Measurements from ENCODE around the gene OR52E6. TPM values are rescaled to one million over a fixed set of nuclear protein-coding genes. Genes with fewer than 3 reads are reported as not detected.

Gene OR52E6
- total RNA-seq, 6 experiments from 2014 or later, result not detected

DNA sequence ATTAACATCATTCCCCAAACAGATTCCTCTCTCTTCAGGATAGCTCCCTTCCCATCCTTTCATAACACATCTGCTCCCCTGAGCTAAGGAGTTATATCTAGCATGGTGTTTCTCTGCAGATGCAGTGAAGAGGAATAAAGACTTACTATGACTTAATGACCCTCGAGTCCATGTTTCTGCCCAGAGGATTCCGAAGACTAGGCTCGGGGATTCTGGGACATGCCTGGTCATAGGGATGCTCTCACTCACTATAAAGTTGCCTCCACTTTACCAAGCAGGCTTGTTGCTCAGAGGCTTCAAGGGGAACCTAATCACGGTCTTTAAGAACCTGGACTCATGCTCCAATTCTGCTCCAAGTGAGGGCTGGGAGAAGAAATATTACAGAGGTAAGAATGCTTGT is 38.6 kb upstream of the OR52E6 start, which contains the start of gene OR52E4:
TSS of gene OR52E4 (plus strand) at position 301 of the 400 bp plus-strand sequence. CDS start 3,664 bp downstream, outside the sequence.
- H3K27ac Mint-ChIP-seq, result no peak within 1 kb of the TSS
- no peak for DNase-seq
- H3K36me3 Mint-ChIP-seq (ENCODE audit: low read depth), result no peaks in the 10 kb centered on the region
- no peaks in the 10 kb centered on the region for H3K4me1 Mint-ChIP-seq (ENCODE audit: low read depth)
- H3K27me3 Mint-ChIP-seq (ENCODE audit: insufficient read depth), result peaks cover 2% of the 10 kb centered on the region; the same call in 1 of the 2 replicates
- H3K4me3 Mint-ChIP-seq, result no peak within 1 kb of the TSS
- TF ChIP-seq CTCF (IDR thresholded peaks at IDR 0.05), result no peak
- H3K9me3 Mint-ChIP-seq, result peaks cover 4% of the 10 kb centered on the region

- TF ChIP-seq CTCF (IDR thresholded peaks at IDR 0.05), result no peak
- Mint-ChIP-seq H3K27me3 (ENCODE audit: insufficient read depth) (no peaks in the 10 kb centered on the region; the same call in 1 of the 2 replicates), H3K9me3 (peaks cover 4% of the 10 kb centered on the region), H3K27ac (no peak overlapping the region), H3K36me3 (ENCODE audit: low read depth) (no peaks in the 10 kb centered on the region), H3K4me1 (ENCODE audit: low read depth) (no peaks in the 10 kb centered on the region), H3K4me3 (no peak overlapping the region)
- DNase-seq, result no peak
These were observed 36.9 kb upstream of the OR52E6 start for GRCh38 chr11:5878564-5878963.

DNA sequence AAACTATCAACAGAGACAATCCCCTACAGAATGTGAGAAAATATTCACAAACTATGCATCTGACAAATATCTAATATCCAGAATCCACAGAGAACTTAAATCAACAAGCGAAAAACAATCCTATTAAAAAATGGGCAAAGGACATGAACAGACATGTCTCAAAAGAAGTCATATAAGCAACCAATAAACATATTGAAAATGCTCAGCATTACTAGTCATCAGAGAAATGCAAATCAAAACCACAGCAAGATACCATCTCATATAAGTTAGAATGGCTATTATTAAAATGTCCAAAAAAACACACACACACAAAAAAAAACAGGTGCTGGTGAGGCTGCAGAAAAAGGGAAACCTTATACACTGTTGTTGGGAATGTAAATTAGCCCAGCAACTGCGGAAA is 24.1 kb upstream of the OR52E6 start:
- Mint-ChIP-seq H3K27ac (no peak overlapping the region), H3K27me3 (ENCODE audit: insufficient read depth) (no peaks in the 10 kb centered on the region), H3K36me3 (ENCODE audit: low read depth) (no peaks in the 10 kb centered on the region), H3K4me1 (ENCODE audit: low read depth) (no peaks in the 10 kb centered on the region), H3K4me3 (no peak overlapping the region), H3K9me3 (peaks cover 43% of the 10 kb centered on the region)
- no peak for DNase-seq
- no peak for TF ChIP-seq CTCF (IDR thresholded peaks at IDR 0.05)

- no peak for TF ChIP-seq CTCF (IDR thresholded peaks at IDR 0.05)
- no peak for DNase-seq
- Mint-ChIP-seq H3K27ac (no peak within 1 kb of the TSS), H3K9me3 (peaks cover 3% of the 10 kb centered on the region), H3K36me3 (ENCODE audit: low read depth) (no peaks in the 10 kb centered on the region), H3K4me3 (no peak within 1 kb of the TSS), H3K4me1 (ENCODE audit: low read depth) (no peaks in the 10 kb centered on the region), H3K27me3 (ENCODE audit: insufficient read depth) (no peaks in the 10 kb centered on the region; the same call in 1 of the 2 replicates)
These were observed 15.9 kb upstream of the OR52E6 start, which contains the start of gene OR52E8 for GRCh38 chr11:5857590-5857989. Gene OR52E8, minus strand, starts transcription at chr11:5857690. Its CDS starts 0 bp downstream, at chr11:5857690.

GRCh38 chr11:5851002-5851401 is 9.3 kb upstream of the OR52E6 start:
- no peaks in the 10 kb centered on the region for H3K36me3 Mint-ChIP-seq (ENCODE audit: low read depth)
- no peak for TF ChIP-seq CTCF (IDR thresholded peaks at IDR 0.05)
- peaks cover 10% of the 10 kb centered on the region for H3K9me3 Mint-ChIP-seq
- no peak overlapping the region for H3K4me3 Mint-ChIP-seq
- H3K4me1 Mint-ChIP-seq (ENCODE audit: low read depth), result no peaks in the 10 kb centered on the region
- H3K27ac Mint-ChIP-seq, result no peak overlapping the region
- H3K27me3 Mint-ChIP-seq (ENCODE audit: insufficient read depth), result no peaks in the 10 kb centered on the region
- DNase-seq, result no peak

- no peaks in the 10 kb centered on the region for H3K4me1 Mint-ChIP-seq (ENCODE audit: low read depth)
- H3K4me3 Mint-ChIP-seq, result no peak overlapping the region
- DNase-seq, result no peak
- H3K36me3 Mint-ChIP-seq (ENCODE audit: low read depth), result no peaks in the 10 kb centered on the region
- H3K27me3 Mint-ChIP-seq (ENCODE audit: insufficient read depth), result no peaks in the 10 kb centered on the region
- H3K27ac Mint-ChIP-seq, result no peak overlapping the region
- peaks cover 7% of the 10 kb centered on the region; the same call in 1 of the 2 replicates for H3K9me3 Mint-ChIP-seq
- no peak for TF ChIP-seq CTCF (IDR thresholded peaks at IDR 0.05)
These were observed 6.0 kb upstream of the OR52E6 start for GRCh38 chr11:5847711-5848110.
